ENCODE measurements around the gene DNAH14.

- no peak for TF ChIP-seq POLR2A (IDR thresholded peaks at IDR 0.05)
- no peak for TF ChIP-seq CTCF (IDR thresholded peaks at IDR 0.05)
- no peak for TF ChIP-seq EP300 (IDR thresholded peaks at IDR 0.05)
Observed at GRCh38 chr1:225113265-225113664, 183.8 kb downstream of the DNAH14 start.
